HTERT RPE-1 (cell line): Measurements from ENCODE around the gene TYRO3.
"Not testable (repeated sequence)": the region's sequence is repeated elsewhere in the genome, so short reads cannot be mapped to it uniquely, and the experiment has no call there.

Experiments
- in situ Hi-C: fragments of 300-500 bp; cut with MboI; formaldehyde crosslinking; loops from 4 replicates; pipeline ENCODE4 v1.14.3; 2020; ENCODE audit warnings: low sequenced_read_pairs

The TYRO3 gene

GRCh38 chr15:41553731-41554130 is 5.3 kb upstream of the TYRO3 start:
- in situ Hi-C loops: no loop called here

- in situ Hi-C loops: no loop called here
These were observed 4.7 kb upstream of the TYRO3 start for GRCh38 chr15:41554343-41554742.

GRCh38 chr15:41554915-41555314 is 4.1 kb upstream of the TYRO3 start:
- in situ Hi-C loops: no loop called here

- in situ Hi-C loops: no loop called here
These were observed 2.3 kb upstream of the TYRO3 start for GRCh38 chr15:41556677-41557076.

GRCh38 chr15:41557673-41558399 is 1.2 kb upstream of the TYRO3 start:
- in situ Hi-C loops: no loop called here

- in situ Hi-C loops: no loop called here
These were observed 299 bp downstream of the TYRO3 start for GRCh38 chr15:41559239-41559782.

GRCh38 chr15:41560572-41560874 is 1.5 kb downstream of the TYRO3 start:
- in situ Hi-C loops: no loop called here

- in situ Hi-C loops: no loop called here
These were observed 2.2 kb downstream of the TYRO3 start for GRCh38 chr15:41561104-41561776.

GRCh38 chr15:41561777-41562145 is 2.7 kb downstream of the TYRO3 start:
- in situ Hi-C loops: no loop called here

GRCh38 chr15:41562244-41562643 is 3.2 kb downstream of the TYRO3 start:
- in situ Hi-C loops: no loop called here

GRCh38 chr15:41562784-41563198 is 3.8 kb downstream of the TYRO3 start:
- in situ Hi-C loops: no loop called here

- in situ Hi-C loops: no loop called here
These were observed 5.4 kb downstream of the TYRO3 start for GRCh38 chr15:41564286-41564959.

GRCh38 chr15:41564960-41565502 is 6.0 kb downstream of the TYRO3 start:
- in situ Hi-C loops: no loop called here

GRCh38 chr15:41565702-41566101 is 6.7 kb downstream of the TYRO3 start:
- in situ Hi-C loops: no loop called here

GRCh38 chr15:41566121-41566885 is 7.3 kb downstream of the TYRO3 start:
- in situ Hi-C loops: no loop called here

GRCh38 chr15:41567261-41567660 is 8.2 kb downstream of the TYRO3 start:
- in situ Hi-C loops: no loop called here

- in situ Hi-C loops: no loop called here
These were observed 8.8 kb downstream of the TYRO3 start for GRCh38 chr15:41567862-41568261.

GRCh38 chr15:41568350-41569017 is 9.5 kb downstream of the TYRO3 start:
- in situ Hi-C loops: no loop called here

- in situ Hi-C loops: not testable (repeated sequence)
These were observed 10.2 kb downstream of the TYRO3 start for GRCh38 chr15:41569232-41569631.

- in situ Hi-C loops: no loop called here
These were observed 11.8 kb downstream of the TYRO3 start for GRCh38 chr15:41570764-41571163.
